Keratinocyte (primary cell): ENCODE measurements around the gene CPTP.

Experiments used
- EZH2 ChIP-seq: IDR thresholded peaks from one replicate; pipeline ENCODE4 v1.6.1; 2012; ENCODE audit warnings: inconsistent platforms, mild to moderate bottlenecking, low read length, moderate library complexity
- TF ChIP-seq, protein P1 (sequence below), 3 experiments: IDR thresholded peaks in 1 of 3; conservative IDR thresholded peaks in 1 of 3; optimal IDR thresholded peaks in 1 of 3; 2 replicates in 2 of 3; 3 replicates in 1 of 3; pipeline versions ENCODE3 to v1.5.1; 2011; ENCODE audit warnings: low read length in 3 of 3, mild to moderate bottlenecking in 3 of 3, moderate library complexity in 2 of 3, control low read depth in 1 of 3, inconsistent platforms in 1 of 3; ENCODE audit not compliant: insufficient read depth in 2 of 3; ENCODE audit errors: extremely low read depth in 1 of 3

DNA sequence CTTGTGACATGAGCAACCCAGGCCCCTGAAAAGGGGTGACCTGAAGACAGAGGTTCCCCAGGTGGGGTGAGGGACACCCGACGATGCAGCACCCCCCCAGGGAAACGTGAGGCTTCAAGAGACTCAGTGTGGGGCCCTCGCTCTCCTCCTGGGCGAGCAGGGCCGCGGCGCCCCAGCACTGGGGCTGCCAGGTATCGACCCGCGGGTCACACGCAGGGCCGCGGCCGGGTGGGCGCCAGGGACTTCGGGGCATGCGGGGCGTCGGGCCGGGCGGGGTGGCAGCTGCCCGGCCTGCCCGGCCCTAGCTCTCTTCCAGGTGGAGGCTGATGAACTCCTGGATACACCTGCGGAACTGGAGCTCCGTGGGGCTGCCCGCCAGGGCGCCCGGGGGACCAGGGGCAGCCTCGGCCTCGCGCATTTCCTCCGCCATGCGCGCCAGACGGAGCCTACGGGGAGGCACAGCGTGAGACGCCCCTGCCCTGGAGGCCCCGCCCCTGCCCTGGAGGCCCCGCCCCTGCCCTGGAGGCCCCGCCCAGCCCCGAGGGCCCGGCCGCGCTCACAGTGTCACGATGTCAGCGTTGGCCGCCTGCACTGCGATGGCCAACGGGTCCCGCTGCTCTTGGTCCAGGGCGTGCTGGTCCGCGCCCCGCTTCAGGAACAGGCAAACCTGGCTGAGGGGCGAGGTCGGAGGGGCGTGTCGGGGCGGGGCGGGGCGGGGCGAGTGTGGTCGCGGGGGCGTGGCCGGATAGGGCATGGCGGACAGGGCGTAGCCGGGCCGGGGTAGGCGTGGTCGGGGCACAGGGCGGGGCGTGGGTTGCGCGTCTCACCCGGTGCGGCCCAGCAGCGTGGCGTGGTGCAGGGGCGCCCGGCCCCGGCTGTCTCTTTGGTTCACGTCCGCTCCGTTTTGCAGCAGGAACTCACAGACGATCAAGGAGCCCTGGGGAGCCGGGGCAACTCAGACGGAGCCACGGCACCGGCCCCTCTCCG lies 31.0 kb upstream of the CPTP start:
- TF ChIP-seq, protein P1, sequence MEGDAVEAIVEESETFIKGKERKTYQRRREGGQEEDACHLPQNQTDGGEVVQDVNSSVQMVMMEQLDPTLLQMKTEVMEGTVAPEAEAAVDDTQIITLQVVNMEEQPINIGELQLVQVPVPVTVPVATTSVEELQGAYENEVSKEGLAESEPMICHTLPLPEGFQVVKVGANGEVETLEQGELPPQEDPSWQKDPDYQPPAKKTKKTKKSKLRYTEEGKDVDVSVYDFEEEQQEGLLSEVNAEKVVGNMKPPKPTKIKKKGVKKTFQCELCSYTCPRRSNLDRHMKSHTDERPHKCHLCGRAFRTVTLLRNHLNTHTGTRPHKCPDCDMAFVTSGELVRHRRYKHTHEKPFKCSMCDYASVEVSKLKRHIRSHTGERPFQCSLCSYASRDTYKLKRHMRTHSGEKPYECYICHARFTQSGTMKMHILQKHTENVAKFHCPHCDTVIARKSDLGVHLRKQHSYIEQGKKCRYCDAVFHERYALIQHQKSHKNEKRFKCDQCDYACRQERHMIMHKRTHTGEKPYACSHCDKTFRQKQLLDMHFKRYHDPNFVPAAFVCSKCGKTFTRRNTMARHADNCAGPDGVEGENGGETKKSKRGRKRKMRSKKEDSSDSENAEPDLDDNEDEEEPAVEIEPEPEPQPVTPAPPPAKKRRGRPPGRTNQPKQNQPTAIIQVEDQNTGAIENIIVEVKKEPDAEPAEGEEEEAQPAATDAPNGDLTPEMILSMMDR (optimal IDR thresholded peaks at IDR 0.05 in 1 of 3, IDR thresholded peaks at IDR 0.05 in 1 of 3, conservative IDR thresholded peaks at IDR 0.05 in 1 of 3; ENCODE audit: extremely low read depth in 1 of 3, insufficient read depth in 2 of 3, low read length in 3 of 3) = no peak
- no peak for TF ChIP-seq EZH2
